Kidney (tissue), 22 donors: ENCODE data around the gene CSAG1. TPM values are rescaled to one million over a fixed set of nuclear protein-coding genes. Genes with fewer than 3 reads are reported as not detected.
"Not testable (repeated sequence)": the region's sequence is repeated elsewhere in the genome, so short reads cannot be mapped to it uniquely, and the experiment has no call there.

Experiments used
- DNase-seq, 5 donors: peaks; one replicate each; pipeline ENCODE4 v3.0.0-alpha.2; 2013 to 2020
- FAIRE-seq: peaks from 2 replicates; lab custom pipeline; 2012; peaks lifted over from hg19 to GRCh38; lab: Jason Lieb, UNC
- H3K27ac ChIP-seq, 2 donors: one replicate each; pipeline ENCODE4 v1.7.0; 2013; ENCODE audit warnings: low read depth in 2 of 2, low read length in 2 of 2, inconsistent platforms in 1 of 2
- H3K27me3 ChIP-seq: one replicate; pipeline ENCODE4 v1.7.1; 2013; ENCODE audit warnings: low read length, inconsistent platforms; ENCODE audit not compliant: control insufficient read depth, insufficient read depth
- H3K36me3 ChIP-seq, 3 donors: one replicate each; pipeline versions ENCODE4 v1.7.0 to v1.7.1; 2013; ENCODE audit warnings: low read length in 3 of 3, control low read depth in 1 of 3, inconsistent platforms in 1 of 3; ENCODE audit not compliant: insufficient read depth in 3 of 3, control insufficient read depth in 2 of 3
- H3K4me1 ChIP-seq, 3 donors: one replicate each; pipeline versions ENCODE4 v1.7.0 to v1.7.1; 2013; ENCODE audit warnings: low read length in 3 of 3, inconsistent platforms in 1 of 3, low read depth in 1 of 3; ENCODE audit not compliant: control insufficient read depth in 2 of 3, insufficient read depth in 2 of 3
- H3K4me3 ChIP-seq, 3 donors: one replicate each; pipeline versions ENCODE4 v1.7.0 to v1.8.1; 2013; ENCODE audit warnings: low read length in 3 of 3, control low read depth in 1 of 3, inconsistent platforms in 1 of 3
- H3K9ac ChIP-seq, 3 donors: one replicate each; pipeline versions ENCODE4 v1.7.0 to v1.7.1; 2013; ENCODE audit warnings: low read length in 3 of 3, control low read depth in 1 of 3, inconsistent platforms in 1 of 3
- H3K9me3 ChIP-seq, 3 donors: one replicate each; pipeline versions ENCODE4 v1.7.0 to v1.7.1; 2013; ENCODE audit warnings: low read length in 3 of 3, control low read depth in 1 of 3, inconsistent platforms in 1 of 3; ENCODE audit not compliant: control insufficient read depth in 2 of 3, insufficient read depth in 1 of 3
- CTCF ChIP-seq: IDR thresholded peaks from 3 replicates; pipeline ENCODE4 v1.5.1; 2012; ENCODE audit warnings: mild to moderate bottlenecking, moderate library complexity, borderline replicate concordance; ENCODE audit not compliant: insufficient read depth; ENCODE audit errors: extremely low read depth
- intact Hi-C: fragments of 100-400 bp; cut with DNase I; formaldehyde crosslinking; loops from one replicate; pipeline ENCODE4 v1.11.1; 2022
- long read RNA-seq, 10 donors: library from polyadenylated mRNA in 1 of 10; unstranded in 1 of 10; transcript quantifications; one replicate each; pipeline ENCODE4 v2.0.0 and lab custom pipeline, GENCODE V29; 2021 to 2026
- polyA plus RNA-seq: library from polyadenylated mRNA; stranded (reverse); fragments of 350-450 nt; fragmentation: Illumina TruSeq; extraction: RNeasy Lipid Tissue Mini Kit (QIAGEN cat#74804); gene quantifications from one replicate; pipeline ENCODE4 v1.2.3, GENCODE V29; 2014; ENCODE audit warnings: low read depth, low replicate concordance; ENCODE audit not compliant: insufficient read depth
- total RNA-seq: library from RNA; stranded (reverse); fragmentation: NEBNext Ultra II Directional; extraction: Animal tissue kit (Norgen Biotek cat#: 25700); gene quantifications from one replicate; pipeline ENCODE4 v1.2.1, GENCODE V29; 2021
- donor health status: control.
- donor health status: control.
- donor health status: control.
- donor health status: control.
- donor health status: control.
- donor health status: DM: yes; HTN: yes; CAD: no.
- donor health status: Normal renal cell carcinoma (clear cell type).

The CSAG1 gene
- total RNA-seq (not detected), polyA plus RNA-seq (not detected)
- long read RNA-seq, donor 1 = 0 reads
- long read RNA-seq, donor 2 = 0 reads
- long read RNA-seq, donor 3 = 0 reads
- long read RNA-seq, donor 4 = 0 reads
- long read RNA-seq, donor 5 = 0 reads
- long read RNA-seq, donor 6 = 0 reads
- long read RNA-seq, donor 7 = 0 reads
- long read RNA-seq, donor 8 = 0 reads
- long read RNA-seq, donor 9 = 0 reads
- long read RNA-seq, donor 10 = 0 reads

DNA sequence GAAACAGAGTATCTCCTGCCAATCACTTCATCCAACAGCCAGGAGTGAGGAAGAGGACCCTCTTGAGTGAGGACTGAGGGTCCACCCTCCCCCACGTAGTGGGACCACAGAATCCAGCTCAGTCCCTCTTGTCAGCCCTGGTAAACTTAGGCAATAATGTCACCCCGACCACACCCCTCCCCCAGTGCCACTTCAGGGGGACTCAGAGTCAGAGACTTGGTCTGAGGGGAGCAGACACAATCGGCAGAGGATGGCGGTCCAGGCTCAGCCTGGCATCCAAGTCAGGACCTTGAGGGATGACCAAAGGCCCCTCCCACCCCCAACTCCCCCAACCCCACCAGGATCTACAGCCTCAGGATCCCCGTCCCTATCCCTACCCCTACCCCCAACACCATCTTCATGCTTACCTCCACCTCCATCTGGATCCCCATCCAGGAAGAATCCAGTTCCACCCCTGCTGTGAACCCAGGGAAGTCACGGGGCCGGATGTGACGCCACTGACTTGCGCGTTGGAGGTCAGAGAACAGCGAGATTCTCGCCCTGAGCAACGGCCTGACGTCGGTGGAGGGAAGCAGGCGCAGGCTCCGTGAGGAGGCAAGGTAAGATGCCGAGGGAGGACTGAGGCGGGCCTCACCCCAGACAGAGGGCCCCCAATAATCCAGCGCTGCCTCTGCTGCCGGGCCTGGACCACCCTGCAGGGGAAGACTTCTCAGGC lies at the start of gene CSAG1, which contains the start of gene MAGEA12:
CSAG1 (minus strand) TSS at position 461 of the 715 bp plus-strand sequence. CDS start 1,261 bp downstream, outside the sequence.
MAGEA12 (plus strand) TSS at position 497 of the 715 bp plus-strand sequence. CDS start 2,405 bp downstream, outside the sequence.
- peak in 1 of 5 donors; percentile 49 for DNase-seq
- Histone ChIP-seq H3K4me3 (no peak within 1 kb of the TSS), H3K9ac (no peak within 1 kb of the TSS), H3K27ac (no peak within 1 kb of the TSS), H3K36me3 (no peaks in the 10 kb centered on the region), H3K4me1 (no peaks in the 10 kb centered on the region), H3K27me3 (no peaks in the 10 kb centered on the region), H3K9me3 (no peaks in the 10 kb centered on the region)
- intact Hi-C loops = no loop called here
- no peak for FAIRE-seq
- TF ChIP-seq CTCF = no peak

DNA sequence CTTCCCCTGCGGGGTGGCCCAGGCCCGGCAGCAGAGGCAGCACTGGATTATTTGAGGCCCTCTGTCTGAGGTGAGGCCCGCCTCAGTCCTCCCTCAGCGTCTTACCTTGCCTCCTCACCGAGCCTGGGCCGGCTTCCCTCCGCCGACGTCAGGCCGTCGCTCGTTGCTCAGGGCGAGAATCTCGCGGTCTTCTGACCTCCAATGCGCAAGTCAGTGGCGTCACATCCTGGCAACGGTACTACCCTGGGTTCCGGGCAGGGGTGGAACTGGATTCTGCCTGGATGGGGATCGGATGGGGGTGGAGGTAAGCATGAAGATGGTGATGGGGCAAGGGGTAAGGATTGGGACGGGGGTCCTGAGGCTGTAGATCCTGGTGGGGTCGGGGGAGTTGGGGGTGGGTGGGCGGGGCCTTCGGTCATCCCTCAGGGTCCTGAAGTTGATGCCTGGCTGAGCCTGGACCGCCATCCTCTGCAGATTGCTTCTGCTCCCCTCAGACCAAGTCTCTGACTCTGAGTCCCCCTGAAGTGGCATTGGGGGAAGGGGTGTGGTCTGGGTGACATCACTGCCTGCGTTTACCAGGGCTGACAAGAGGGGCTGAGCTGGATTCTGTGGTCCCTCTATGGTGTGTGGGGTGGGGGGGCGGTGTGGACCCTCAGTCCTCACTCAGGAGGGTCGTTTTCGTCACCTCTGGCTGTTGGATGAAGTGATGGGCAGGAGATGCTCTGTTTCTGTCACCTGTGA lies 36.2 kb upstream of the CSAG1 start, which contains the start of gene MAGEA6:
MAGEA6 (minus strand) TSS at position 141 of the 741 bp plus-strand sequence. CDS start 2,039 bp downstream, outside the sequence.
- intact Hi-C loops = not testable (repeated sequence)

GRCh38 chrX:152766562-152766961 lies 33.0 kb upstream of the CSAG1 start:
- DNase-seq = peak in 1 of 5 donors; percentile 27
- H3K36me3 ChIP-seq, H3K27ac ChIP-seq, H3K9ac ChIP-seq, H3K4me1 ChIP-seq, FAIRE-seq, H3K4me3 ChIP-seq, H3K9me3 ChIP-seq, H3K27me3 ChIP-seq, intact Hi-C loops: not testable (repeated sequence)

More for the DNA sequence above, 36.2 kb upstream of the CSAG1 start, which contains the start of gene MAGEA6:
- not testable (repeated sequence) for H3K36me3 ChIP-seq, H3K9ac ChIP-seq, DNase-seq, H3K4me3 ChIP-seq, H3K27ac ChIP-seq, FAIRE-seq, H3K9me3 ChIP-seq, H3K4me1 ChIP-seq, H3K27me3 ChIP-seq

DNA sequence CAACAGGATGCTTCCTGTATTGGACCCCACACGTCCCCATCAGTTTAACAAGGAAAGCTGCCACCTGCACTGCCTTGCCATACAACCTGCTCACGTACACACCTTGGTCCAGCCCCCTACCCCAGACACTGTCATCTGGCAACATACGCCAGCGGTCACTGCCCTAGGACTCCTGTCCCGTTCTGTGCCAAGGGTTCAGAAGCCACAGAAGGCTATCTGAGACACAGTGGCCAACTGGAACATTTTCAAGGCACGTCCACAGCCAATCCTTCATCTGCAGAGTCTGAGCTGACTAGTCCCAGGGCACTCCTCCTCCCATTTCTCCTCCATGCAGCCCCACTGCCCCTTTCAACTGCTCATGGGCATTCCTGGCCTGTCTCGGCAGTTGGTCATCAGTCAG lies 28.1 kb upstream of the CSAG1 start:
- H3K27me3 ChIP-seq, H3K9ac ChIP-seq, H3K9me3 ChIP-seq, DNase-seq, FAIRE-seq, H3K36me3 ChIP-seq, H3K4me1 ChIP-seq, H3K27ac ChIP-seq, intact Hi-C loops, H3K4me3 ChIP-seq: not testable (repeated sequence)

DNA sequence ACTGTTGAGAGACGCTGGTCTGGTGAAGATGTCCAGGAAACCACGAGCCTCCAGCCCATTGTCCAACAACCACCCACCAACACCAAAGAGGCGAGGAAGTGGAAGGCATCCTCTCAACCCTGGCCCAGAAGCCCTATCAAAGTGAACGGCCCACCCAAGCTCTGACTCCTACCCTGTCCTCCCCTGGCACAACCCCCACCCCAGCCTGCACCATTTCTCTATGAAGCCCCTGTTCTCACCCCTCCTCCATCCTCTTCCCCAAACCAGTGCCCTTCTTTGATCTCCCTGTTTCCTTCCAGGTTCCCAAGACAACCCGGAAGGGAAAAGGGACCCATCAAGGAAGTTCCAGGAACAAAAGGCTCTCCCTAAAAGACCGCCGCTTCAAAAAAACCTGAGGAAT lies 26.0 kb upstream of the CSAG1 start:
- H3K27ac ChIP-seq, DNase-seq, H3K36me3 ChIP-seq, H3K4me3 ChIP-seq, H3K27me3 ChIP-seq, H3K9me3 ChIP-seq, H3K9ac ChIP-seq, H3K4me1 ChIP-seq, FAIRE-seq, intact Hi-C loops: not testable (repeated sequence)

GRCh38 chrX:152758918-152759317 lies 25.4 kb upstream of the CSAG1 start, which contains the start of gene CSAG3:
CSAG3 (plus strand) TSS chrX:152759218.
- H3K4me3 ChIP-seq, intact Hi-C loops, DNase-seq, H3K27me3 ChIP-seq, H3K9me3 ChIP-seq, H3K9ac ChIP-seq, H3K36me3 ChIP-seq, H3K4me1 ChIP-seq, H3K27ac ChIP-seq, FAIRE-seq: not testable (repeated sequence)

GRCh38 chrX:152754871-152755270 lies 21.4 kb upstream of the CSAG1 start:
- H3K4me1 ChIP-seq, H3K9me3 ChIP-seq, H3K4me3 ChIP-seq, H3K9ac ChIP-seq, FAIRE-seq, H3K27ac ChIP-seq, intact Hi-C loops, DNase-seq, H3K36me3 ChIP-seq, H3K27me3 ChIP-seq: not testable (repeated sequence)
